LoVo (cell line): ENCODE data around the gene HAUS3.
A peak's percentile ranks its signal among the peaks of the same experiment; 100 is the strongest.
"Not testable (repeated sequence)": the region's sequence is repeated elsewhere in the genome, so short reads cannot be mapped to it uniquely, and the experiment has no call there.

Experiments used
- DNase-seq: peaks from one replicate; pipeline ENCODE4 v3.0.0-alpha.2; 2016; ENCODE audit warnings: low spot score

HAUS3 gene

DNA sequence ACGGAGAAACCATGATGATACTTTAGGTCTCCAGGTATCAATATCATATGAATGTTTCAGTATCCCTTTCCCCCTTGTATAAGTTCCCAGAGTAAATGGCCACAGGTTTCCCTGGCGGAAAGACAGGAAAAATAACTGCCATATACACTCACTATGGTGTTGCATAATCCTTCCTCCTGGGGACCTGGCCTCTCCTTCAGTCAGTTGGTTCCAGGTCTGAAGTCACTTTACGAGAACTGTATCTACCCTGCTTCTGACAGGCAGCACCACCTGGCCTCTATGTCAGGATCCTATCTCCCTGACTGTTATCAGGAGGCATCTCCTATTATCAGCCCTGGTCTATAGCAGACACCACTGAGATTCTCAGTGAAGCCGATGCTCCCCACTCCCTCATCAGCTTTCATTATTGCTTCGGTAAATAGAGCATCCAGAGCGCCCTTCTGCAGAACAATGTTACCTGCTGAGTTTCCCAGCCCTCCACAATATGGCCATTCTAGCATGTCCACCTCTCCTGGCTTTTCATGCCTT lies 22.6 kb downstream of the HAUS3 start:
- DNase-seq, result no peak

DNA sequence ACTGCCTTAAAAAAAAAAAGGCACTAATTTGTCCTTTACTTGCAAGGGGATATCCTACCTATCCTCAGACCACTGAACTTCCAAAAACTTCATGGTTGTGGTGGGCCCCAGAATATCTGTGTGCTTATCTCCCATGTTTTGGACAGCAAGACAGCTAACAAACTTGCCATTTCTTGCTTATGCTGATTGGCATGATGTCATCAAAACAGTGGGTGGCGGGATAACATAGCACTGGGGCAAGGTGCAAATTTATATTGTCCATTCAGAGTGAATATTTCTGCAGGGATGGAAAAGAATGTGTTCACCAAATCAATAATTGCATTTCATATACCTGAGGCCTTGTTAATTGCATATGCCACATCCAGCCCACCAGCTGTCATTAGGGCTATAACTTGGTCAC lies 23.5 kb downstream of the HAUS3 start:
- DNase-seq, result no peak

DNA sequence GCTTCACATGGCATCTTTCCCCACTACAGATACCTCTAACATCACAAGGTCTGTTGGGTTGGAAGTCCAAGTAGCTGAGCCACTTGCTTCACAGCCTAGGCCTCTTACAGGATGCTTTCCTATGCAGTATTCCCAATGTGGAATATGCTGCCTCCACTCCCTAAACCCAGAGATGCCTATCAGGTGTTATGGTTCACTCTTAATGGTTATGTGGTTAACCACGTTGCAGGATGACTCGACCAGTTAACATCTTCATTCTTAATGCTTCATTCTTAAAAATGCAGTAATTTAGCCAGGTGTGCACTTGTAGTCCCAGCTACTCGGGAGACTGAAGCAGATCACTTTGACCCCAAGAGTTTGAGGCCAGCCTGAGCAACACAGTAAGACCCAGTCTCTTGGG lies 24.2 kb downstream of the HAUS3 start:
- DNase-seq, result peak; percentile 27

DNA sequence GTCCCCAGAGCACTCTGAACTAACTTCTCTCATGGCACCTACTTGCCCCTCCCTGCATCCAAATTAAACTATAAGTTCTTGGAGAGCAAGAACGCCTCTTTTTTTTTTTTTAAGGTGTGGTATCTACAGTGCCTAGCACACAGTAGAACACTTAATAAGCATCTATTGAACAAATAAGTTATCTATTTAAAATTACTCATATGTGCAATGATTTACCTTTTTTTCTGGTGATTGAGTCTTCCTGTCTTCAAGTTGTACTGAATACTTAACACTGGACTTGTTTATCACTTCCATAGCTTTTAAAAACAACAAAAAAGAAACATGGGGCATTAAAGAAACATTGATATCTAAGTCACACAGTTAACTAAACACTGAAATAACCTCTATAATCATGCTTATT lies 29.1 kb downstream of the HAUS3 start:
- DNase-seq, result no peak

DNA sequence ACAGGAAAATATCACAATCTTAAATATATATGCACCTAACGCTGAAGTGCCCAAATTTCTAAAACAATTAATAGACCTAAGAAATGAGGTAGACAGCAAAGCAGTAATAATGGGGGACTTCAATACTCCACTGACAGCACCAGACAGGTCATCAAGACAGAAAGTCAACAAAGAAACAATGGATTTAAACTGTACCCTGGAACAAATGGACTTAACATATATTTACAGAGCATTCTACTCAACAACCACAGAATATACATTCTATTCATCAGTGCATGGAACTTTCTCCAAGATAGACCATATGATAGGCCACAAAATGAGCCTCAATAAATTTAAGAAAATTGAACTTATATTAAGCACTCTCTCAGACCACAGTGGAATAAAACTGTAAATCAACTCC lies 39.1 kb downstream of the HAUS3 start:
- not testable (repeated sequence) for DNase-seq

DNA sequence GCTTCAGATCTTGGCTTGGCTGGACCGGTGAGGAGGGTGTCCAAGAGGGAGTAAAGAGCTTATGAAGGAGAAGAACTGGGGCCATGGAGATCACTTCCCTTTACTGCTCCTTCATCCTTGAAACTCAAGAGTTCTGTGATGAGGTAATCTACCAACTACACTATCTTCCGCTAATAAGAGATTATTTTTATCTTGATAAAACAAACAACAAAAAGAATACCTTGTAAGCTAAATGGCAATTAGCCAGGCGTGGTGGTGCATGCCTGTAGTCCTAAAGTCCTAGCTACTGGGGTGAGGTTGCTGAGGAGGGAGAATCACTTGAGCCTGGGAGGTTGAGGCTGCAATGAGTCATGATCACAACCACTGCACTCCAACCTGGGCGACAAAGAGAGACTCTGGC lies 47.4 kb downstream of the HAUS3 start:
- no peak for DNase-seq

DNA sequence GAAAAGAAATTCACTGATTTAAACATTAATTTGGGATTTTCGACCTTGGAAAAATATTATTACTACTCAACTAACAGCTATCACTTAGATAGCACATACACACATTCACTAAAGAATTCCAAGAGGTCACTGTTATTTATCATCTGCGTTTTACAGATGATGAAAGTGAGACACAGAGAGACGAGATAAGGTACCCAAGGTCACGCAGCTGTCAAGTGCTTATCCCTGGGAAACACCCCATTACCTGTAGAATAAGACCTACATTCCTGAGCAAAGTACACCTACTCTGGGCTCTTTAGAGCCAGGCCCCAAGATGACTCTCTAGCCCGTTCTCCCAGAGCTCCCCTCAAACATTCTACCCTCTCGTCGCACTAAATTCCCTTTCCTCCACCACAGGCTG lies 48.6 kb downstream of the HAUS3 start:
- DNase-seq, result no peak

DNA sequence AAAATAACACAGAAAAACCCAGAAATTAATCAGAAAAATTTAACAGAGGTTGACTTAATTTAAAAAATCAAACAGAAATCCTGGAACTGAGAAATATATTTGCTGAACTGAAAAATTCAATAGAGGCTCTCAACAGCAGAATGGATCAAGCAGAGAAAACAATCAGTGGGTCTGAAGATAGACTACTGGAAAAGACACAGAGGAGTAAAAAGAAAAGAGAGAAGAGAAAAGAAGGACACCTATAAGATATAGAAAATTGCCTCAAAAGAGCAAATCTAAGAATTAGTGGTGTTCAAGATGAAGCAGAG lies 55.1 kb downstream of the HAUS3 start:
- DNase-seq, result no peak

DNA sequence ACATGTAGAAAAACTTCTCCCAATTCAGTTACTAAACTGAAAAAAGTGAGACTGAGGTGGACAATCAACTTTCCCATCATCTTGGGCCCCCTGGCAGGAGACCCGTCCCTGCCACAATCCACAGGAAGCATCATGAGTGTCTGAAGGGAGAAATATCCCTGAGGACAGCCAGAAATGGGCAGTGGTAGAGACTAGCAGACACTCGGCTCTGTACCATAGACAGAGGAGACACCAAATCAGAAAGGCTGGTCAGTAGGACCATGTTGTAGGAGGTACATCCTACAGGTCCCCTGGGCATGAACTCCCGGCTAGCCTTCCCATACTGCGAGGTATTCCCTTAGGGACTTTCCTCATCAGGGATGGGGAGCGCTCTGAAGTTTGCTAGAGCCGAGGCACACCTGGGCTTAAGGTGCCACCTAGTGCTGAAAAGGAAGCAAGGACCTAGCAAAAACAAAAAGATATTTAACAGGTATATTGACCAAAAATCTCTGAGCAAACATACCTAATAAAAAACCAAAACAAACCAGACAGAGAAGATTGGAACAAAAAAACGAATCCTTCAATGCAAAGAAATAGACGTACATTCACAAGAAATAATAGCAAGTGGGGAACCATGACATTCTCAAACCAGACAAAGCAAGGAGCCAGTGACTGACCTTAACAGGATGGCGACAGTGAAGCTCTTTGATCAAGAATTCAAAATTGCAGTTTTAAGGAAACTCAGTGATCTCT lies 55.6 kb downstream of the HAUS3 start:
- peak; percentile 38 for DNase-seq

DNA sequence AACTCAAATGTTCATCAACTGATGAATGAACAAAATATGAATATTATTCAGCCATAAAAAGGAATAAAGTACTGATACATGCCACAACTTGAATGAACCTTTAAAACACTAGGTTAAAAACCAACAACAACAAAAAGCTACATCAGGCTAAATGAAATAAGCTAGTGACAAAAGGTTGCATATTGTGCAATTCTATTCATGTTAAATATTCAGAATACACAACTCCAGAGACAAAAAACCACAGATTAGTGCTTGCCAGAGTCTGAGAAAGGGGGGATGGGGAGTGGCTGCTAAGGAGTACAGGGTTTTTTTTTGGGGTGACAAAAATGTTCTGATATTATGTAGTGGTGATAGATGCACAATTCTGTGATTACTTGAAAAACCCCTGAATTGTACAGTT lies 58.5 kb downstream of the HAUS3 start:
- DNase-seq, result no peak

DNA sequence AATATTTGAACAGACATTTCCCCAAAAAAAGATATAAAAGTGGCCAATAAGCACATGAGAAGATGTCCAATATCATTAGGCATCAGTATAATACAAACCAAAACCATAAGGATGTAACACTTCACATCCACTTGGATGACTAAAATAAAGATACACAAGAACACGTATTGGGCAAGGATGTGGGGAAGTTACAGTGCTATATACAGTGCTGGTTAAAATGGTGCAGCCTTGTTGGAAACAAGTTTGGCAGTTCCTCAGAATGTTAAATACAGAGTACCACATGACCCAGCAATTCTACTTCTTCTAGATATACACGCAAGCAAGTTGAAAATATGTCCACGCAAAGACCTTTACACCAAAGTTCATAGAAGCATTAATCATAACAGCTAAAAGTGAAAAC lies 58.9 kb downstream of the HAUS3 start:
- no peak for DNase-seq

DNA sequence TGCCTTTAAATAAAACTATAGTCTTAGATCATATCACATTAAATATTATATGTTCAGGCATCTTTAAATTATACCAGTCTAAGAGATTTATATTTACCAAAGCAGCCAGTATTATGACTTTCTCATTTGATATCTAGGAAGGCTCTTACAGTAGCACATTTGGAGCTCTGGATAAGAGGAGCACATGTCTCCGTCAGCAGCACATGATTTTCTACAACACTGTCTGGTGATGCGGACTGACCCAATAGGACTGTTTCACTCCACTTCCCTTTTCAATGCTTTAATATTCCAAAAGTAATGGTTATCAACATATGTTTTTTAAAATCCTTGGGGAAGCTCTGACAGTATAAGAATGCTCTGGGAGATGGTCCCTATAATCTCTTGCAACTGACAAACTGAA lies 61.5 kb downstream of the HAUS3 start:
- no peak for DNase-seq

DNA sequence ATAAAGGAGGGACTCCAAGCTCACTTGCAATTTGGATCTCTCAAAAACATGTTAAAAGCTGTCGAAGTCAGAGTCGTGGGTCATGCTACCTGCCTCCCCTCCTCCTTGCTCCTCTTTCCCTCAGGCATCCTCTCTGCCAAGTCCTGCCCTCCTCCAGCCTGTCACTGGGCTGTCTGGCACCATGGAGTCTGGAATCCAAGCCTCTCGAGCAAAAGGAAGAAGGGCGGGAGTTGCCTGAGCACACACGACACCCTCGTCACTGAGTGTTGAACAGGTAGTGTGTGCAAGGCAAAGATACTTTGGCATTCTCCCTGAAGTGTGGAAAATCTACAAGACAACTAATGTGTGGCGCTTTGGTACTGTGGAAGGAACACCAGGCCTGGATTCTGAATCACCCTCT lies 62.2 kb downstream of the HAUS3 start:
- no peak for DNase-seq

DNA sequence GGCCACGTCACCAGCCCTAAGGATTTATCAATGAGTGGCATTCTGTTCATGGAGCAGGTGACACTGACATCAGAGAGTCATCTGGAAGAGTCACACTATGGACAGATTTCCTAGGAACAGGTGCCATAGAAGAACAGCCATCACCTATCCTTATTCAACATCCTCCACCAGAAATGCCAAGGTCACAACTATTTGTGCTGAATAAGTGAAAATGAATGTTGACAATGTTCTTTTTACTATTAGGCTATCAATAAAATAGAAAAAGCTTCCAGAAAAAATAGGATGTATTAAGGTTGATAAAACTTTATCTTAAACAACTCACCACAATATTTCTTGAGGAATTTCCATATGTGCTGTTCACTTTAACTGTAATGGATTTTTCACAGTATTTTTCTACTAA lies 62.9 kb downstream of the HAUS3 start:
- no peak for DNase-seq
